ENCODE results near the gene SAMD11.

Gene SAMD11

GRCh38 chr1:917466-918091 lies 6.1 kb upstream of the SAMD11 start:
- DNase-seq (ENCODE audit: low read depth in 2 of 2), result no peak

- DNase-seq (ENCODE audit: low read depth in 2 of 2), result no peak
These were observed 5.4 kb upstream of the SAMD11 start for GRCh38 chr1:918353-918752.

GRCh38 chr1:918843-919242 lies 4.9 kb upstream of the SAMD11 start:
- no peak for DNase-seq (ENCODE audit: low read depth in 2 of 2)

- no peak for DNase-seq (ENCODE audit: low read depth in 2 of 2)
These were observed 4.4 kb upstream of the SAMD11 start for GRCh38 chr1:919271-919872.

- DNase-seq (ENCODE audit: low read depth in 2 of 2), result no peak
These were observed 3.7 kb upstream of the SAMD11 start for GRCh38 chr1:920010-920409.

GRCh38 chr1:920521-920920 lies 3.2 kb upstream of the SAMD11 start:
- no peak for DNase-seq (ENCODE audit: low read depth in 2 of 2)

GRCh38 chr1:921011-921837 lies 2.5 kb upstream of the SAMD11 start:
- DNase-seq (ENCODE audit: low read depth in 2 of 2), result no peak

GRCh38 chr1:923991-924655 lies 400 bp downstream of the SAMD11 start:
- DNase-seq (ENCODE audit: low read depth in 2 of 2), result no peak

- DNase-seq (ENCODE audit: low read depth in 2 of 2), result no peak
These were observed 1.2 kb downstream of the SAMD11 start for GRCh38 chr1:924656-925560.

GRCh38 chr1:925561-926421 lies 2.1 kb downstream of the SAMD11 start:
- no peak for DNase-seq (ENCODE audit: low read depth in 2 of 2)

GRCh38 chr1:927234-927633 lies 3.5 kb downstream of the SAMD11 start:
- DNase-seq (ENCODE audit: low read depth in 2 of 2), result no peak

- DNase-seq (ENCODE audit: low read depth in 2 of 2), result no peak
These were observed 4.0 kb downstream of the SAMD11 start for GRCh38 chr1:927748-928147.

GRCh38 chr1:928825-929661 lies 5.3 kb downstream of the SAMD11 start:
- no peak for DNase-seq (ENCODE audit: low read depth in 2 of 2)

GRCh38 chr1:929712-930632 lies 6.2 kb downstream of the SAMD11 start:
- no peak for DNase-seq (ENCODE audit: low read depth in 2 of 2)

GRCh38 chr1:930633-931138 lies 7.0 kb downstream of the SAMD11 start:
- DNase-seq (ENCODE audit: low read depth in 2 of 2), result no peak

GRCh38 chr1:931380-932172 lies 7.9 kb downstream of the SAMD11 start:
- DNase-seq (ENCODE audit: low read depth in 2 of 2), result no peak

- no peak for DNase-seq (ENCODE audit: low read depth in 2 of 2)
These were observed 8.4 kb downstream of the SAMD11 start for GRCh38 chr1:932173-932510.

Data from stimulated activated CD8-positive, alpha-beta memory T cell treated with anti-CD3 and anti-CD28 coated beads, Interleukin-7, amount 100 ng/mL, for 1 hour (primary cell).